Measurements from ENCODE around the gene COG5. TPM values are rescaled to one million over a fixed set of nuclear protein-coding genes. Genes with fewer than 3 reads are reported as not detected.

COG5 gene
- total RNA-seq, 1 donor from 2014 or later: 36.3 TPM

DNA sequence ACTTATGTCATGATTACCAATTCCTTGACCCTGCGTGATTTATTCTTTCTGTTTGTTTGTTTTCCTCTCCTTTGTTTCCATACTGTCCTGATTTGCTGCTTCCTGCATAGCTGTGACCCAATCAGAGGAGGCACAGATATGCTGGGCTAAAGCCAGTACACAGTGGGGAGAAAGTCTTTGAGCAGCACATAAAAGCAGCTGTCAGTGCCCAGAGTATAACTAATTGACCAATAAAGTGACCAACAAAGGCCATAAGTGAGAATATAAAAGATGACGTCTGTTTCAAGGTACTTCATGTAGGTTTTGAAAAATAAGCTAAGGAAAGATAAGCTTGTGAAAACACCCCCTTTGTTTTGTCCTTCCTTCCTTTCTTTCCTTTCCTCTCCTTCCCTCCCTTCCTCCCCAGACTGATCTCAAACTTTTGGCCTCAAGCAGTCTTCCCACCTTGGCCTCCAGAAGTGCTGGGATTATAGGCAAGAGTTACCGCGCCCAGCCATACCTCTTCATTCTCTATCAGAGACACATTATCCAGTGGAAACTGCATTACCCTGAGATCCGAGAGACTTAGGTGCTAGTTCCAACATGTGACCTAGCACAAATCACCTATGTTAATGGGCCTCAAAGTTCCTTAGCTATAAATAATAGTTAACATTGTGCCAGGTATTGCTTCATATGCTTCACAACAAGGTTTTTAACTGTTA lies 33.3 kb upstream of the COG5 start:
- H3K4me3 ChIP-seq (ENCODE audit: low read depth, low read length): no peak overlapping the region
- no peak for FAIRE-seq
- H3K36me3 ChIP-seq (ENCODE audit: control insufficient read depth, insufficient read depth, low read length): no peaks in the 10 kb centered on the region
- no peaks in the 10 kb centered on the region for H3K27me3 ChIP-seq (ENCODE audit: control insufficient read depth, insufficient read depth, low read length)
- TF ChIP-seq, protein P1, sequence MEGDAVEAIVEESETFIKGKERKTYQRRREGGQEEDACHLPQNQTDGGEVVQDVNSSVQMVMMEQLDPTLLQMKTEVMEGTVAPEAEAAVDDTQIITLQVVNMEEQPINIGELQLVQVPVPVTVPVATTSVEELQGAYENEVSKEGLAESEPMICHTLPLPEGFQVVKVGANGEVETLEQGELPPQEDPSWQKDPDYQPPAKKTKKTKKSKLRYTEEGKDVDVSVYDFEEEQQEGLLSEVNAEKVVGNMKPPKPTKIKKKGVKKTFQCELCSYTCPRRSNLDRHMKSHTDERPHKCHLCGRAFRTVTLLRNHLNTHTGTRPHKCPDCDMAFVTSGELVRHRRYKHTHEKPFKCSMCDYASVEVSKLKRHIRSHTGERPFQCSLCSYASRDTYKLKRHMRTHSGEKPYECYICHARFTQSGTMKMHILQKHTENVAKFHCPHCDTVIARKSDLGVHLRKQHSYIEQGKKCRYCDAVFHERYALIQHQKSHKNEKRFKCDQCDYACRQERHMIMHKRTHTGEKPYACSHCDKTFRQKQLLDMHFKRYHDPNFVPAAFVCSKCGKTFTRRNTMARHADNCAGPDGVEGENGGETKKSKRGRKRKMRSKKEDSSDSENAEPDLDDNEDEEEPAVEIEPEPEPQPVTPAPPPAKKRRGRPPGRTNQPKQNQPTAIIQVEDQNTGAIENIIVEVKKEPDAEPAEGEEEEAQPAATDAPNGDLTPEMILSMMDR (IDR thresholded peaks at IDR 0.05; ENCODE audit: insufficient read depth, low read length, severe bottlenecking): no peak
- no peak for DNase-seq (ENCODE audit: low read depth)

DNA sequence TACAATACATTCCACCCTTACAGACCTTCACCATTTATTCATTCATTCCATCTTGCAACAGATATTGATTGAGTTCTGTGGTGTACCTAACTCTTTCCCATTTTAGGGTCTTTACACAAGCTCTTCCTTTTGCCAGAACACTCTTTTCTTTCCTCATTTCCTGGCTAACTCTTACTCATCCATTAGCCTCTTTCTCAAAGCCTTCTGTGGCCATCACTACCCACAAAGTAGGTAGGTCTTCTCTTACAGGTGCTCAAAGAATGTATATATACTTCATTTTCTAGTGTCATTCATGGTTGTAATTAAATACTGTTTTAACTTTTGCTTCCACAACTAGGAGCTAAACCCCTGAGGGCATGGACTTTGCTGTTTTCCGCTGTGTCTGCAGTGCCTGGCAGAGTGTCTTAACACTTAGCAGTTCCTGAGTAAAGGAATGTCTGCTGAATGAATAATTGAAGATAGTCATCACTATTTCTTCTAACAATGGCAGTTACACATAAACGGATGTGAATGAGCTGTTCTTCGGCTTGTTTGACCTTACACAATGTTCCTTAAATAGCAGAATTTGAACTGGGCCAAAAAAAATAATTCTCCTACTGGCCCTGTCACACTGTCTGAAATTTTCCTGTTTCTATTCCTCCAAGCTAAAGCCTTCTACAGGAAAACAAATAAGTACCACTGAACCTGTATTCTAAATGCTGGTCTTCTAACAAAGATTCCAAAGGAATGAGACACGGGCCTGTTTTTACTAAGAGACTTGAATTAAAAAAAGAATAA lies 31.4 kb upstream of the COG5 start:
- FAIRE-seq (peak; percentile 77), DNase-seq (ENCODE audit: low read depth) (peak; percentile 97)
- Histone ChIP-seq H3K4me3 (ENCODE audit: low read depth, low read length) (no peak overlapping the region), H3K27me3 (ENCODE audit: control insufficient read depth, insufficient read depth, low read length) (no peaks in the 10 kb centered on the region), H3K36me3 (ENCODE audit: control insufficient read depth, insufficient read depth, low read length) (no peaks in the 10 kb centered on the region)
- TF ChIP-seq, protein P1 (IDR thresholded peaks at IDR 0.05; ENCODE audit: insufficient read depth, low read length, severe bottlenecking): no peak

DNA sequence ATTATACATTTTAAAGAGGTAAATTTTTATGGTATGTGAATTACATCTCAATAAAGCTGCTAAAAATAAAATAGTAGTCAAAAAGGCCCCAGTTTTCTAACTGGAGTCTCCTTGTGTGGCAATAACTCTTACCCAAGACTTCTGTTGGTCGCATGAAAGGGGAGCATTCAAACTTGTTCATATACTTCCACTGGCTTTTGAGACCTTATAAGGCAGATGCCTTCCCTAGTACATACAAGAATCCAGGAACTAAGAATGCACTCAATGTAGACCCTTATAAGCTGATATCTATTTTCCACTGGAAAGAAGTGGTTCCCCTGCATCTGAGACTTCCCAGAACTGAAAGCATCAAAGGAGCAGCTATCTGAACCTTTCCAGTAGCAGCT lies 29.3 kb upstream of the COG5 start:
- DNase-seq (ENCODE audit: low read depth): no peak
- Histone ChIP-seq H3K4me3 (ENCODE audit: low read depth, low read length) (no peak overlapping the region), H3K36me3 (ENCODE audit: control insufficient read depth, insufficient read depth, low read length) (no peaks in the 10 kb centered on the region), H3K27me3 (ENCODE audit: control insufficient read depth, insufficient read depth, low read length) (no peaks in the 10 kb centered on the region)
- no peak for FAIRE-seq
- TF ChIP-seq, protein P1 (IDR thresholded peaks at IDR 0.05; ENCODE audit: insufficient read depth, low read length, severe bottlenecking): no peak

DNA sequence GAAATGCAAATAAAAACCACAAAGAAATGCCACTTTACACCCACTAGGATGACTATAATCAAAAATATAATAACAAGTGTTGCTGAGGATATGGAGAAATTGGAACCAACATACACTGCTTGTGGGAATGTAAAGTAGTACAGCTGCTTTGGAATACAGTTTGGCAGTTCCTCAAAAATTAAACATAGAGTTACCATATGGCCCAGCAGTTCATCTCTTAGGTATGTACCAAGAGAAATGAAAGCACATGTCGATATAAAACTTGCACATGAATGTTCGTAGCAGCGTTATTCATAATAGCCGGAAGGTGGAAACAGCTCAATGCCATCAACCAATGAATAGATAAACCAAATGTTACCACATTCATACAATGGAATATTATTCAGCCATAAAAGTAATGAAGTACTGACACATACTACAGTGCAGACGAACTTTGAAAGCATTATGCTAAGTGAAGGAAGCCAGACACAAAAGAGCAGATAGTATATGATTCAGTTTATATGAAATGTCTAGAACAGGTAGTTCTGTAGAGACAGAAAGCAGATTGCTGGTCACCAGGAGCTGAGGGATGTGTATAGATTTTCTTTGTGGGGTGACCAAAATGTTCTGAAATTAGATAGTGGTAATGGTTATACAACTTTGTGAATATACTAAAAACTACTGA lies 28.8 kb upstream of the COG5 start:
- H3K36me3 ChIP-seq (ENCODE audit: control insufficient read depth, insufficient read depth, low read length): no peaks in the 10 kb centered on the region
- no peak for FAIRE-seq
- DNase-seq (ENCODE audit: low read depth): no peak
- no peaks in the 10 kb centered on the region for H3K27me3 ChIP-seq (ENCODE audit: control insufficient read depth, insufficient read depth, low read length)
- TF ChIP-seq, protein P1 (IDR thresholded peaks at IDR 0.05; ENCODE audit: insufficient read depth, low read length, severe bottlenecking): no peak
- no peak overlapping the region for H3K4me3 ChIP-seq (ENCODE audit: low read depth, low read length)

DNA sequence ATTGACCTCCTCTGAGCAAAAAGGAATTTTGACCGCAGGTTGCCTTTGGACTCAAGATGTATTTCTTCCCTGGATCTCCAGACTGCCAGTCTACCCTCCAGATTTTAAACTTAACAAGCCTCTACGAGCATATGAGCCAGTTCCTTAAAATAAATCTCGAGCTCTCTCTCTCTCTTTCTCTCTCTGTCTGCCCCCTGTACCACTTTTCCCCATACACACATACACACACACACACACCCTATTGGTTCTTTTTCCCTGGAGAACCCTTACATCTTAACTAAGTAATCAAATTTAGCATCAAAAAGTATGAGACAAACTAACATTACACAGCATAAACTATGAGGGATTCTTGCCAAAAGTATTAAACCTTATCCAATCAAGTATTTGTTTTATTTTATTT lies 27.7 kb upstream of the COG5 start:
- no peaks in the 10 kb centered on the region for H3K36me3 ChIP-seq (ENCODE audit: control insufficient read depth, insufficient read depth, low read length)
- no peak overlapping the region for H3K4me3 ChIP-seq (ENCODE audit: low read depth, low read length)
- TF ChIP-seq, protein P1 (IDR thresholded peaks at IDR 0.05; ENCODE audit: insufficient read depth, low read length, severe bottlenecking): no peak
- DNase-seq (ENCODE audit: low read depth): no peak
- FAIRE-seq: no peak
- H3K27me3 ChIP-seq (ENCODE audit: control insufficient read depth, insufficient read depth, low read length): no peaks in the 10 kb centered on the region

Measured in bronchial epithelial cell (primary cell).